OCI-LY1 (cell line): Measurements from ENCODE around the gene THAP6.

Experiments used
- EZH2 ChIP-seq: fragments of 200-600 bp; sonication (generic), shearing (Covaris generic); IDR thresholded peaks from 2 replicates; pipeline ENCODE4 v1.8.0; 2017; ENCODE audit warnings: borderline replicate concordance, mixed run types, mild to moderate bottlenecking, antibody characterized with exemption, low read length, moderate library complexity, mixed read lengths
- TF ChIP-seq, protein P1 (sequence below): fragments of 200-600 bp; sonication (generic), shearing (Covaris generic); IDR thresholded peaks from 2 replicates; pipeline ENCODE4 v1.5.1; 2017; ENCODE audit warnings: mild to moderate bottlenecking, antibody characterized with exemption, low read length, moderate library complexity, mixed read lengths

DNA sequence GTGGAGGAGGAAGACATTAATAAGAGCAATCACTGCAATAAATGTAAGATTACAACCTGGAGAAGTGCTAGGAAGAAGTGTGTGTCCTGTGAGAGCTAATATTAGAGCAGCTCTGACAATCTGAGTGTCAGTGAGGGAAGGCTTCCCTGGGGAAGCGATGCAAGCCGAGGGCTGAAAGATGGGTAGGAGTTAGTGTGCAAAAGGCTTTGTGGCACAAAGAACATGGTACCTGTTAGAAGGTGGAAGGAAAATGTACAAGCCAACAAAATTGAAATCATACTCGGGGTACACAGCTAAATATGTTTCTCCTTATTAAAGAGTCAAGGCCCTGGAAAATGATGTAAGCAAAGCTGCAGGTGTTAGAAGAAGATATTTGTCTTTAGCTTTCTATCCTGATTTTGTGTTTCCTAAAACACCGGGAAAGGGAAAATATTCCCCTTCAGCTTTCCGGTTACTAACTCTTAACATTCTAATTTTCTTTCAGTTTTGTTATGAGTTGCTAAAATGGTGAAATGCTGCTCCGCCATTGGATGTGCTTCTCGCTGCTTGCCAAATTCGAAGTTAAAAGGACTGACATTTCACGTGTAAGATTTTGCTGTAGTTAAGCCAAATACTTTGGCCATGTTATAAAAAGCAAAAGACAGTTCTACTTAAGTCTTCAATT lies 808 bp downstream of the THAP6 start:
- TF ChIP-seq EZH2: no peak
- TF ChIP-seq, protein P1, sequence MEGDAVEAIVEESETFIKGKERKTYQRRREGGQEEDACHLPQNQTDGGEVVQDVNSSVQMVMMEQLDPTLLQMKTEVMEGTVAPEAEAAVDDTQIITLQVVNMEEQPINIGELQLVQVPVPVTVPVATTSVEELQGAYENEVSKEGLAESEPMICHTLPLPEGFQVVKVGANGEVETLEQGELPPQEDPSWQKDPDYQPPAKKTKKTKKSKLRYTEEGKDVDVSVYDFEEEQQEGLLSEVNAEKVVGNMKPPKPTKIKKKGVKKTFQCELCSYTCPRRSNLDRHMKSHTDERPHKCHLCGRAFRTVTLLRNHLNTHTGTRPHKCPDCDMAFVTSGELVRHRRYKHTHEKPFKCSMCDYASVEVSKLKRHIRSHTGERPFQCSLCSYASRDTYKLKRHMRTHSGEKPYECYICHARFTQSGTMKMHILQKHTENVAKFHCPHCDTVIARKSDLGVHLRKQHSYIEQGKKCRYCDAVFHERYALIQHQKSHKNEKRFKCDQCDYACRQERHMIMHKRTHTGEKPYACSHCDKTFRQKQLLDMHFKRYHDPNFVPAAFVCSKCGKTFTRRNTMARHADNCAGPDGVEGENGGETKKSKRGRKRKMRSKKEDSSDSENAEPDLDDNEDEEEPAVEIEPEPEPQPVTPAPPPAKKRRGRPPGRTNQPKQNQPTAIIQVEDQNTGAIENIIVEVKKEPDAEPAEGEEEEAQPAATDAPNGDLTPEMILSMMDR: no peak
